Right lobe of liver (tissue), 4 donors: ENCODE data around the gene MTCH1.

Experiments
- CTCF ChIP-seq, 4 donors: fragments of 200-600 bp in 3 of 4; fragments of 450-650 bp in 1 of 4; IDR thresholded peaks; one replicate each; pipeline versions ENCODE4 v1.5.1 to v1.8.0; 2016 to 2022; ENCODE audit warnings: antibody characterized with exemption in 4 of 4, mild to moderate bottlenecking in 2 of 4
- POLR2A ChIP-seq: fragments of 450-650 bp; IDR thresholded peaks from one replicate; pipeline ENCODE4 v1.6.1; 2017; ENCODE audit warnings: antibody characterized with exemption, mild to moderate bottlenecking
- donor health status: DM: no; HTN: no; CAD: no.
- donor health status: DM: no; HTN: no; CAD: no.
- donor health status: DM: no; HTN: yes; CAD: no.

- no peak for TF ChIP-seq POLR2A
- no peak for TF ChIP-seq CTCF (IDR thresholded peaks at IDR 0.05)
These were observed 38.8 kb upstream of the MTCH1 start for GRCh38 chr6:37024656-37025337.
